H9 (cell line): ENCODE measurements around the gene MRPL43. TPM values are rescaled to one million over a fixed set of nuclear protein-coding genes. Genes with fewer than 3 reads are reported as not detected.

Experiments used
- DNase-seq: peaks from one replicate; pipeline ENCODE4 v3.0.0-alpha.2; 2017
- H2AFZ ChIP-seq: one replicate; pipeline ENCODE4 v1.6.1; 2013; ENCODE audit warnings: mild to moderate bottlenecking, low read length, control low read depth, moderate library complexity
- H2AK5ac ChIP-seq: 2 replicates; pipeline ENCODE4 v1.6.1; 2013; ENCODE audit warnings: low read length, control low read depth, mixed read lengths; ENCODE audit not compliant: insufficient read length
- H2BK120ac ChIP-seq: one replicate; pipeline ENCODE4 v1.6.1; 2013; ENCODE audit warnings: low read depth, mild to moderate bottlenecking, low read length, control low read depth, inconsistent platforms; ENCODE audit not compliant: poor library complexity, severe bottlenecking
- H2BK12ac ChIP-seq: 2 replicates; pipeline ENCODE4 v1.6.1; 2013; ENCODE audit warnings: low read length, control low read depth, mixed read lengths, low read depth; ENCODE audit not compliant: insufficient read length
- H2BK15ac ChIP-seq: 2 replicates; pipeline ENCODE4 v1.6.1; 2013; ENCODE audit warnings: low read depth, low read length, control low read depth
- H2BK20ac ChIP-seq: one replicate; pipeline ENCODE4 v1.6.1; 2013; ENCODE audit warnings: low read depth, mild to moderate bottlenecking, low read length, control low read depth, inconsistent platforms; ENCODE audit not compliant: poor library complexity, severe bottlenecking
- H2BK5ac ChIP-seq: 2 replicates; pipeline ENCODE4 v1.6.1; 2013; ENCODE audit warnings: low read length, control low read depth, mixed read lengths; ENCODE audit not compliant: insufficient read length
- H3K14ac ChIP-seq: 2 replicates; pipeline ENCODE4 v1.6.1; 2013; ENCODE audit warnings: low read length, control low read depth; ENCODE audit not compliant: insufficient read depth
- H3K18ac ChIP-seq: 2 replicates; pipeline ENCODE4 v1.6.1; 2013; ENCODE audit warnings: low read depth, mild to moderate bottlenecking, mixed read lengths, low read length, control low read depth; ENCODE audit not compliant: insufficient read length
- H3K23ac ChIP-seq: 2 replicates; pipeline ENCODE4 v1.6.1; 2013; ENCODE audit warnings: low read length, control low read depth, mixed read lengths, low read depth; ENCODE audit not compliant: insufficient read length
- H3K23me2 ChIP-seq: 2 replicates; pipeline ENCODE4 v1.6.1; 2013; ENCODE audit warnings: low read depth, mild to moderate bottlenecking, mixed read lengths, low read length, control low read depth; ENCODE audit not compliant: insufficient read length, poor library complexity, severe bottlenecking
- H3K27ac ChIP-seq: 2 replicates; pipeline ENCODE4 v1.5.1; 2013; ENCODE audit warnings: low read length, control low read depth, mixed read lengths, low read depth; ENCODE audit not compliant: insufficient read length
- H3K27me3 ChIP-seq: 2 replicates; pipeline ENCODE4 v1.6.1; 2013; ENCODE audit warnings: low read length, control low read depth, inconsistent platforms; ENCODE audit not compliant: insufficient read depth
- H3K4ac ChIP-seq: 2 replicates; pipeline ENCODE4 v1.6.1; 2013; ENCODE audit warnings: low read depth, mild to moderate bottlenecking, control low read depth, inconsistent platforms, low read length, moderate library complexity
- H3K4me1 ChIP-seq: 2 replicates; pipeline ENCODE4 v1.6.1; 2013; ENCODE audit warnings: low read length, control low read depth, inconsistent platforms; ENCODE audit not compliant: insufficient read depth
- H3K4me2 ChIP-seq: 2 replicates; pipeline ENCODE4 v1.6.1; 2013; ENCODE audit warnings: low read length, control low read depth, mixed read lengths; ENCODE audit not compliant: insufficient read length, insufficient read depth
- H3K56ac ChIP-seq: 2 replicates; pipeline ENCODE4 v1.6.1; 2013; ENCODE audit warnings: low read depth, mild to moderate bottlenecking, mixed read lengths, low read length, control low read depth; ENCODE audit not compliant: insufficient read length
- H3K79me1 ChIP-seq: 2 replicates; pipeline ENCODE4 v1.6.1; 2013; ENCODE audit warnings: low read depth, mild to moderate bottlenecking, moderate library complexity, low read length, control low read depth, inconsistent platforms; ENCODE audit not compliant: insufficient read depth, poor library complexity, severe bottlenecking
- H3K79me2 ChIP-seq: 2 replicates; pipeline ENCODE4 v1.6.1; 2013; ENCODE audit warnings: low read length, control low read depth, inconsistent platforms; ENCODE audit not compliant: insufficient read depth
- H3K9ac ChIP-seq: 2 replicates; pipeline ENCODE4 v1.6.1; 2013; ENCODE audit warnings: low read length, control low read depth, mixed read lengths; ENCODE audit not compliant: insufficient read length; ENCODE audit errors: extremely low read depth
- H3K9me3 ChIP-seq: one replicate; pipeline ENCODE4 v1.6.1; 2013; ENCODE audit warnings: low read depth, low read length, inconsistent platforms; ENCODE audit not compliant: control insufficient read depth
- H3T11ph ChIP-seq: one replicate; pipeline ENCODE4 v1.6.1; 2013; ENCODE audit warnings: mild to moderate bottlenecking, low read length, control low read depth, inconsistent platforms
- H4K20me1 ChIP-seq: one replicate; pipeline ENCODE4 v1.6.1; 2013; ENCODE audit not compliant: control insufficient read depth, insufficient read length, insufficient read depth
- H4K5ac ChIP-seq: 2 replicates; pipeline ENCODE4 v1.6.1; 2013; ENCODE audit warnings: low read depth, mild to moderate bottlenecking, mixed read lengths, low read length, control low read depth; ENCODE audit not compliant: insufficient read length
- H4K8ac ChIP-seq: replicated peaks from 2 replicates; pipeline ENCODE4 v1.6.1; 2013; ENCODE audit warnings: low read length, control low read depth, mixed read lengths, low read depth; ENCODE audit not compliant: insufficient read length
- H4K91ac ChIP-seq: 2 replicates; pipeline ENCODE4 v1.6.1; 2013; ENCODE audit warnings: low read depth, mild to moderate bottlenecking, moderate library complexity, mixed read lengths, low read length, control low read depth; ENCODE audit not compliant: insufficient read length
- H3K27ac Mint-ChIP-seq, 3 experiments: 2 replicates in 2 of 3; 3 replicates in 1 of 3; pipeline ENCODE4 v1.8.0; 2020 to 2021; ENCODE audit warnings: mixed read lengths in 3 of 3, mild to moderate bottlenecking in 1 of 3, moderate library complexity in 1 of 3
- H3K27me3 Mint-ChIP-seq: 2 replicates; pipeline ENCODE4 v1.8.0; 2021; ENCODE audit warnings: low read depth, mild to moderate bottlenecking, moderate library complexity, mixed read lengths
- H3K36me3 Mint-ChIP-seq, 3 experiments: 2 replicates in 2 of 3; 3 replicates in 1 of 3; pipeline ENCODE4 v1.8.0; 2020 to 2021; ENCODE audit warnings: low read depth in 3 of 3, mixed read lengths in 3 of 3; ENCODE audit not compliant: insufficient read depth in 1 of 3
- H3K4me1 Mint-ChIP-seq, 2 experiments: 2 replicates each; pipeline ENCODE4 v1.8.0; 2020; ENCODE audit warnings: mixed read lengths in 2 of 2
- H3K4me3 Mint-ChIP-seq, 2 experiments: 2 replicates in 1 of 2; 3 replicates in 1 of 2; pipeline ENCODE4 v1.8.0; 2020 to 2021; ENCODE audit warnings: mild to moderate bottlenecking in 2 of 2, mixed read lengths in 2 of 2, moderate library complexity in 1 of 2
- H3K9me3 Mint-ChIP-seq, 2 experiments: 2 replicates in 1 of 2; 3 replicates in 1 of 2; pipeline ENCODE4 v1.8.0; 2020; ENCODE audit warnings: mild to moderate bottlenecking in 2 of 2, mixed read lengths in 2 of 2, moderate library complexity in 1 of 2
- WGBS: extraction: QIAGEN DNeasy Blood & Tissue Kit; methylation state at CpG from one replicate; pipeline ENCODE4 v1.1.7; 2013; ENCODE audit warnings: missing lambda C conversion rate, low lambda C conversion rate, mixed read lengths; ENCODE audit not compliant: insufficient read length; ENCODE audit errors: extremely low coverage; 5-methylcytosine and 5-hydroxymethylcytosine counted together
- total RNA-seq: library from RNA; stranded (reverse); gene quantifications from 2 replicates; pipeline ENCODE4 v1.2.1, GENCODE V29; 2021
- TF ChIP-seq, protein P1 (sequence below): fragments of 200-600 bp; sonication (generic); conservative IDR thresholded peaks from 3 replicates; pipeline ENCODE4 v1.8.0; 2021; ENCODE audit warnings: antibody characterized with exemption, mild to moderate bottlenecking

MRPL43 gene
- total RNA-seq, 1 experiment from 2014 or later: 70.3 TPM

GRCh38 chr10:100986623-100986951, 710 bp downstream of the MRPL43 start:
- Mint-ChIP-seq H3K36me3 (peaks cover 28 to 43% (median 37%) of the 10 kb centered on the region in 3 experiments; a peak in 6 of 7 replicates), H3K9me3 (peaks cover 0 to 2% of the 10 kb centered on the region in 2 experiments; a peak in 3 of 5 replicates), H3K4me3 (peak overlapping the region; percentile 96 to 98), H3K27me3 (no peaks in the 10 kb centered on the region), H3K27ac (0 out of 7 replicates have a peak overlapping the region, but pooled peaks of 1 of the 3 experiments have one; percentile 98), H3K4me1 (peaks cover 9 to 16% of the 10 kb centered on the region in 2 experiments)
- Histone ChIP-seq H2BK5ac (no peak overlapping the region), H3K27me3 (no peaks in the 10 kb centered on the region), H2AFZ (no peak overlapping the region), H3K23me2 (peaks cover 8% of the 10 kb centered on the region), H3K79me2 (peaks cover 17% of the 10 kb centered on the region; the same call in 1 of the 2 replicates), H3K79me1 (peaks cover 14% of the 10 kb centered on the region), H4K91ac (no peak overlapping the region), H3K27ac (no peak overlapping the region), H3K9me3 (no peaks in the 10 kb centered on the region), H3K4me1 (no peaks in the 10 kb centered on the region; the same call in 1 of the 2 replicates), H3K4me2 (peak overlapping the region; percentile 94), H3K56ac (no peak overlapping the region), H4K20me1 (no peaks in the 10 kb centered on the region), H3T11ph (no peak overlapping the region), H3K4ac (no peak overlapping the region), H4K8ac (no peak overlapping the region), H2AK5ac (no peak overlapping the region), H2BK20ac (no peak overlapping the region), H3K14ac (no peak overlapping the region; the same call in 1 of the 2 replicates), H3K9ac (peak overlapping the region; percentile 76), H2BK12ac (no peak overlapping the region), H4K5ac (no peak overlapping the region), H3K23ac (no peak overlapping the region), H2BK15ac (no peak overlapping the region), H3K18ac (no peak overlapping the region), H2BK120ac (no peak overlapping the region)
- no CpG with 5 or more reads among the region's 17 CpGs for WGBS
- no peak for DNase-seq
- TF ChIP-seq, protein P1, sequence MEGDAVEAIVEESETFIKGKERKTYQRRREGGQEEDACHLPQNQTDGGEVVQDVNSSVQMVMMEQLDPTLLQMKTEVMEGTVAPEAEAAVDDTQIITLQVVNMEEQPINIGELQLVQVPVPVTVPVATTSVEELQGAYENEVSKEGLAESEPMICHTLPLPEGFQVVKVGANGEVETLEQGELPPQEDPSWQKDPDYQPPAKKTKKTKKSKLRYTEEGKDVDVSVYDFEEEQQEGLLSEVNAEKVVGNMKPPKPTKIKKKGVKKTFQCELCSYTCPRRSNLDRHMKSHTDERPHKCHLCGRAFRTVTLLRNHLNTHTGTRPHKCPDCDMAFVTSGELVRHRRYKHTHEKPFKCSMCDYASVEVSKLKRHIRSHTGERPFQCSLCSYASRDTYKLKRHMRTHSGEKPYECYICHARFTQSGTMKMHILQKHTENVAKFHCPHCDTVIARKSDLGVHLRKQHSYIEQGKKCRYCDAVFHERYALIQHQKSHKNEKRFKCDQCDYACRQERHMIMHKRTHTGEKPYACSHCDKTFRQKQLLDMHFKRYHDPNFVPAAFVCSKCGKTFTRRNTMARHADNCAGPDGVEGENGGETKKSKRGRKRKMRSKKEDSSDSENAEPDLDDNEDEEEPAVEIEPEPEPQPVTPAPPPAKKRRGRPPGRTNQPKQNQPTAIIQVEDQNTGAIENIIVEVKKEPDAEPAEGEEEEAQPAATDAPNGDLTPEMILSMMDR: no peak
